Measurements from ENCODE around the gene ATP2A1.

The ATP2A1 gene

GRCh38 chr16:28915181-28915580 is 36.9 kb downstream of the ATP2A1 start:
- Histone ChIP-seq H4K20me1 (ENCODE audit: insufficient read depth, low read length, poor library complexity, severe bottlenecking) (no peaks in the 10 kb centered on the region), H2AFZ (ENCODE audit: low read length) (no peak overlapping the region), H3K79me2 (ENCODE audit: insufficient read depth, low read length) (no peaks in the 10 kb centered on the region), H3K4me1 (ENCODE audit: insufficient read depth, low read length, poor library complexity, severe bottlenecking) (no peaks in the 10 kb centered on the region), H3K9me2 (replicated peaks; ENCODE audit: low read depth, low read length) (no peaks in the 10 kb centered on the region), H3F3A (ENCODE audit: low read depth) (no peaks in the 10 kb centered on the region), H3K4me2 (ENCODE audit: low read depth, low read length, poor library complexity, severe bottlenecking) (no peak overlapping the region), H3K36me3 (ENCODE audit: insufficient read depth, low read length) (peaks cover 8% of the 10 kb centered on the region; the same call in 1 of the 2 replicates), H3K27me3 (ENCODE audit: insufficient read depth, low read length, poor library complexity, severe bottlenecking) (no peaks in the 10 kb centered on the region), H3K4me3 (ENCODE audit: low read length, poor library complexity, severe bottlenecking) (no peak overlapping the region), H3K9me3 (ENCODE audit: insufficient read depth, low read depth, low read length) (no peaks in the 10 kb centered on the region), H3K9ac (ENCODE audit: low read depth, low read length, poor library complexity, severe bottlenecking) (no peak overlapping the region)
- TF ChIP-seq CTCF (conservative IDR thresholded peaks at IDR 0.05; ENCODE audit: low read length) (no peak), EZH2phosphoT487 (IDR thresholded peaks at IDR 0.05; ENCODE audit: borderline replicate concordance) (no peak)

- no peaks in the 10 kb centered on the region for H3K9me3 ChIP-seq (ENCODE audit: insufficient read depth, low read depth, low read length)
- no peaks in the 10 kb centered on the region for H3K27me3 ChIP-seq (ENCODE audit: insufficient read depth, low read length, poor library complexity, severe bottlenecking)
- no peaks in the 10 kb centered on the region for H4K20me1 ChIP-seq (ENCODE audit: insufficient read depth, low read length, poor library complexity, severe bottlenecking)
- H3K79me2 ChIP-seq (ENCODE audit: insufficient read depth, low read length), result no peaks in the 10 kb centered on the region
- peaks cover 8% of the 10 kb centered on the region; the same call in 1 of the 2 replicates for H3K36me3 ChIP-seq (ENCODE audit: insufficient read depth, low read length)
- H2AFZ ChIP-seq (ENCODE audit: low read length), result no peak overlapping the region
- H3K4me3 ChIP-seq (ENCODE audit: low read length, poor library complexity, severe bottlenecking), result no peak overlapping the region
- no peaks in the 10 kb centered on the region for H3K4me1 ChIP-seq (ENCODE audit: insufficient read depth, low read length, poor library complexity, severe bottlenecking)
- no peaks in the 10 kb centered on the region for H3K9me2 ChIP-seq (replicated peaks; ENCODE audit: low read depth, low read length)
- TF ChIP-seq EZH2phosphoT487 (IDR thresholded peaks at IDR 0.05; ENCODE audit: borderline replicate concordance), result no peak
- TF ChIP-seq CTCF (conservative IDR thresholded peaks at IDR 0.05; ENCODE audit: low read length), result no peak
- H3F3A ChIP-seq (ENCODE audit: low read depth), result no peaks in the 10 kb centered on the region
- H3K9ac ChIP-seq (ENCODE audit: low read depth, low read length, poor library complexity, severe bottlenecking), result no peak overlapping the region
- no peak overlapping the region for H3K4me2 ChIP-seq (ENCODE audit: low read depth, low read length, poor library complexity, severe bottlenecking)
Measured at GRCh38 chr16:28917095-28917494, 38.8 kb downstream of the ATP2A1 start.

- H4K20me1 ChIP-seq (ENCODE audit: insufficient read depth, low read length, poor library complexity, severe bottlenecking), result peaks cover 4% of the 10 kb centered on the region
- H3K4me2 ChIP-seq (ENCODE audit: low read depth, low read length, poor library complexity, severe bottlenecking), result no peak overlapping the region
- no peak overlapping the region for H3K4me3 ChIP-seq (ENCODE audit: low read length, poor library complexity, severe bottlenecking)
- H3K4me1 ChIP-seq (ENCODE audit: insufficient read depth, low read length, poor library complexity, severe bottlenecking), result peaks cover 2% of the 10 kb centered on the region
- no peaks in the 10 kb centered on the region for H3K9me3 ChIP-seq (ENCODE audit: insufficient read depth, low read depth, low read length)
- no peaks in the 10 kb centered on the region for H3K79me2 ChIP-seq (ENCODE audit: insufficient read depth, low read length)
- no peaks in the 10 kb centered on the region for H3K9me2 ChIP-seq (replicated peaks; ENCODE audit: low read depth, low read length)
- no peak overlapping the region for H2AFZ ChIP-seq (ENCODE audit: low read length)
- H3F3A ChIP-seq (ENCODE audit: low read depth), result peaks cover 3% of the 10 kb centered on the region; the same call in 1 of the 2 replicates
- H3K36me3 ChIP-seq (ENCODE audit: insufficient read depth, low read length), result peaks cover 8% of the 10 kb centered on the region; the same call in 1 of the 2 replicates
- no peaks in the 10 kb centered on the region for H3K27me3 ChIP-seq (ENCODE audit: insufficient read depth, low read length, poor library complexity, severe bottlenecking)
- TF ChIP-seq EZH2phosphoT487 (IDR thresholded peaks at IDR 0.05; ENCODE audit: borderline replicate concordance) (no peak), CTCF (conservative IDR thresholded peaks at IDR 0.05; ENCODE audit: low read length) (no peak)
- H3K9ac ChIP-seq (ENCODE audit: low read depth, low read length, poor library complexity, severe bottlenecking), result no peak overlapping the region
Measured at GRCh38 chr16:28918698-28919097, 40.4 kb downstream of the ATP2A1 start.

Measured in Loucy (cell line).